GM13976 (cell line): ENCODE data around the gene KIF1A.
"Not testable (repeated sequence)": the region's sequence is repeated elsewhere in the genome, so short reads cannot be mapped to it uniquely, and the experiment has no call there.

ENCODE experiments used
- DNase-seq: peaks from one replicate; pipeline ENCODE4 v3.0.0; 2012; ENCODE audit warnings: low spot score
- CTCF ChIP-seq: IDR thresholded peaks from 2 replicates; pipeline ENCODE4 v1.5.1; 2012; ENCODE audit warnings: borderline replicate concordance, mild to moderate bottlenecking; ENCODE audit not compliant: insufficient read depth; ENCODE audit errors: extremely low read depth, missing control alignments, control extremely low read depth
- in situ Hi-C: fragments of 300-500 bp; cut with MboI; formaldehyde crosslinking; loops from one replicate; pipeline ENCODE4 v1.12.0; 2022; ENCODE audit warnings: low sequenced_read_pairs, mixed read lengths, inconsistent platforms; ENCODE audit not compliant: unreplicated experiment

The KIF1A gene

GRCh38 chr2:240705204-240705791 is 114.7 kb downstream of the KIF1A start:
- in situ Hi-C loops: loop anchor here (25.0 kb wide), 1 partner anchor 193 kb away; no protein-coding TSS in a partner anchor
- TF ChIP-seq CTCF: no peak
- DNase-seq: no peak

- in situ Hi-C loops: loop anchor here (25.0 kb wide), 1 partner anchor 192 kb away; no protein-coding TSS in a partner anchor
- DNase-seq: no peak
- no peak for TF ChIP-seq CTCF
Measured at GRCh38 chr2:240704651-240705050, 115.4 kb downstream of the KIF1A start.

- no peak for DNase-seq
- in situ Hi-C loops: loop anchor here (25.0 kb wide), 1 partner anchor 191 kb away; no protein-coding TSS in a partner anchor
- TF ChIP-seq CTCF: no peak
Measured at GRCh38 chr2:240703417-240704341, 116.3 kb downstream of the KIF1A start.

- no peak for TF ChIP-seq CTCF
- in situ Hi-C loops: loop anchor here (25.0 kb wide), 1 partner anchor 190 kb away; no protein-coding TSS in a partner anchor
- DNase-seq: no peak
Measured at GRCh38 chr2:240702640-240703011, 117.4 kb downstream of the KIF1A start.

- no peak for TF ChIP-seq CTCF
- DNase-seq: no peak
- in situ Hi-C loops: loop anchor here (25.0 kb wide), 1 partner anchor 190 kb away; no protein-coding TSS in a partner anchor
Measured at GRCh38 chr2:240701736-240702639, 118.0 kb downstream of the KIF1A start.

- no peak for DNase-seq
- TF ChIP-seq CTCF: no peak
- in situ Hi-C loops: loop anchor here (25.0 kb wide), 1 partner anchor 189 kb away; no protein-coding TSS in a partner anchor
Measured at GRCh38 chr2:240701091-240701735, 118.8 kb downstream of the KIF1A start.

- in situ Hi-C loops: loop anchor here (25.0 kb wide), 1 partner anchor 188 kb away; no protein-coding TSS in a partner anchor
Measured at GRCh38 chr2:240700616-240701015, 119.4 kb downstream of the KIF1A start.

DNA sequence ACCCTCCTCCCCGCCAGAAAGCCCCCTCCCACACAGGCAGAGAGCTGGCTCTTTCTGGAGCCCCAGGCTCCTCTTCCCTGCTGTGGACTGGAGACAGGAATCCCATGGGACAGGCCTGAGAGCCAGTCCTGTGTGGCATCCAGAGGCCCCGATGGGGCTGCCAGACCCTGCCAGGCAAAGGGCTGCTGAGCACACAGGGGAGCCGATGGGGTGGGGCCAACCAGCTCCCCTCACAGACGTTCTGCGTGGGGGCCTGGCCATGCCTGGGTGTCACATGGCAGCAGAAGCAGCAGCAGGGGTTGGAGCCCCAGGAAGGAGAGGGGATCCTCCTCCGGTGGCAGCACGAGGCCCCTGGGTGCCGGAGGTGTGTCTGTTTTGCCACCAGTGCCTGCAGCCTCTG is 120.2 kb downstream of the KIF1A start:
- in situ Hi-C loops: loop anchor here (25.0 kb wide), 1 partner anchor 188 kb away; no protein-coding TSS in a partner anchor
- not testable (repeated sequence) for DNase-seq

More at GRCh38 chr2:240700616-240701015, 119.4 kb downstream of the KIF1A start:
- not testable (repeated sequence) for DNase-seq

- in situ Hi-C loops, DNase-seq: not testable (repeated sequence)
Measured at GRCh38 chr2:240698852-240699561, 121.0 kb downstream of the KIF1A start.
